Globus pallidus (tissue), 1 donor: Measurements from ENCODE around the gene CLCNKA.
"Not testable (repeated sequence)": the region's sequence is repeated elsewhere in the genome, so short reads cannot be mapped to it uniquely, and the experiment has no call there.

Source experiments
- DNase-seq: peaks from one replicate; pipeline ENCODE4 v3.0.0-alpha.2; 2015; ENCODE audit warnings: low spot score

Gene CLCNKA

DNA sequence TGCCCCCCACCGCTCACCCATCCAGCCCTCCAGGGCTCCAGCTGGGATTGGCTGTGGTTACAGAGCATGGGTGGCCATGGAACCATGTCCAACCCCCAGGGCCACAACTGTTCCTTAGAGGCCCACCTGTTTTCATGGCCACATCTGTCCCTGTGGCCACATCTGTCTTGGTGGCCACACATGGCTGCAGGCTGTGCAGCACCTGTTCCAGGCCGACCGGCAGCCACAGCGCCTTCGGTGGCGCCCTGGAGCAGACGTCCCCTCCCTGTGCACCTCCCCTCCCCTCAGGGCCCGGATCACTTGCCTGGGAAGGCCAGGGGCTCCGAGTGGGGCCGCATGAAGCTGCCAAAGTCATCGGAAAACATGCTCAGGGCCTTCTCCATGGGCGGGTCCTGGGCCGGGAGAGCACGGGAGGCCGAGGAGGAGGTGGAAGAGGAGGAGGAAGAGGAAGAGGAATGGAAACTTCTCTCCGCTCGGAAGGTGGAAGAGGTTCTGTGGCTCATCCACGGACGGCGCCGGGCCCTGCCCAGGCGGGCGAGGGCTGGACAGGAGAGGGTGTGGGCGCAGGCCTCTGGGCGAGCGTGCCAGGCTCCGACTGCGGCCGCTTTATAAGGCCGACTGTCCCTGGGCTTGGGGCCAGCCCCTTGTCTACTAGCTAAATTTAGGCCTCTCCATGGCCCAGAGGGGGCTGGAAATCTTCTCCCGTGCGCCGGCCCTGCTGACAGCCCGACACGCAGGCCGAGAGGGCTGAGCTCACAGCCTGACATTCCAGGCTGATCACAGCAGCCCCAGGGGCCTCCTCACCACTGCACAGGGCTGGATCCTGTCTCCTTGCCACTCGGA, 4.2 kb upstream of the CLCNKA start, which contains the start of gene HSPB7:
Gene HSPB7 (minus strand): TSS at position 583 of the 843 bp plus-strand sequence. CDS start 80 bp downstream, at position 503.
- DNase-seq, result no peak

- DNase-seq, result no peak
Observed at GRCh38 chr1:16018308-16018707, 3.5 kb upstream of the CLCNKA start.

GRCh38 chr1:16018749-16019643, 2.8 kb upstream of the CLCNKA start:
- no peak for DNase-seq

DNA sequence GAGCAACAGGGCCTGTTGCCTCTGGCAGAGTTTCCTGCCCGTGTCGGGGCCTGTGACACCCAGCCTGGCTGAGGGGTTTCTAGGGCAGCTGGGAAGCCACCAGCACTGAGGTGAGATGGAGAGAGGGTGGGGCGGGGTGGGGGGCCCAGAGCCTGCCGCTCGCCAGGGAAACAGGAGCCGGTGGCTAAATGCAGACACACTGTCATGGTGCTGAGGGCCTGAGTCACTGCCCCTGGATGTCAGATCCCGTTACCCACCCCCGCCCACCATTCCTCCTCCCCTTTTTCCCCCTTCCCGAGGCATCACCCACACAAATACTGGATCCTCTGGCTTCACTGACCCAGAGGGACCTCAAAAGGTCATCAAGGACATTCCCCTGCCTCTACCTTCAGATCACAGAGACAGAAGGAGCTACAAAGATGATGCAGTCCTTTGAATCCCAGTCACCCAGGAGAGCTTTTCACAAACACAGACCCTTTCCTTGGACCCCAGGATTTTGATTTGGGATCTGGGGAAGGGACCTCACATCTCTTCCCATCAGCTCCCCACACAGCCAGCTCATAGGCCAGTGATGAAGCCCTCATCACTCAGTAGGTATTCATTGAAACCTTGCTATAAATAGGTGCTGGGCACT, 2.1 kb upstream of the CLCNKA start:
- DNase-seq, result no peak

DNA sequence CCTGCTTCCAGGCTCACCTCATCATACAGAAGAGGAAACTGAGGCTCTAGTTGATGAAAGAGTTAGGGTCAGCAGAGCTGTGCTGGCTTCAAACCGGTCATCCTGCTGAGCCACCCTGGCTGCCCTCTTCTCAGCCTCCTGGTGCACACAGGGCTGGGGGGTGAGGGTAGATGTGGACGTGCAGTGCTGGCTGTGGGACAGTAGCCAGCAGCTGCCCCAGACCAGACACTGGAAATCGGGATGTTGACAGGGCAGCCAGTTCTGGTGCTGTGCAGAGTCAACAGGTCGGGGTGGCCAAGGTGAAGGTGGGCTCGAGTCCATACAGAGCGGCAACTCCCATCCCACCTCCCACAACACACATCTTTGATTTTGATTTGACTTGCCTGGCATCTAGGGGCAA, 1.5 kb upstream of the CLCNKA start:
- no peak for DNase-seq

GRCh38 chr1:16020878-16021277, 958 bp upstream of the CLCNKA start:
- not testable (repeated sequence) for DNase-seq

DNA sequence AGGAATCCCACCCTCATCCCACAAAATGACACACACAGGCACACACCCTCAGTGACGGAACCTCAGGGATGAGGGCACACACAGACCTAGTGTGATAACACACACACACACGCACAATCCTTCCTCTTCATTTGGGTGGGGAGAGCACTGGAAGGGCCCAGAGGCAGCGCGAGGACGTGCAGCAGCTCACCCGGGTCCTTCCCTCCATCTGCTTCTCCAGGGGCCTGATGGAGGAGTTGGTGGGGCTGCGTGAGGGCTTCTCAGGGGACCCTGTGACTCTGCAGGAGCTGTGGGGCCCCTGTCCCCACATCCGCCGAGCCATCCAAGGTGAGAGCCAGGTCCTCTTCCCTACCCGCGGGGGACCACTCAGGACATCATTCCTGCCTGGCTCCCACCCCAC, 557 bp downstream of the CLCNKA start:
- DNase-seq, result no peak

DNA sequence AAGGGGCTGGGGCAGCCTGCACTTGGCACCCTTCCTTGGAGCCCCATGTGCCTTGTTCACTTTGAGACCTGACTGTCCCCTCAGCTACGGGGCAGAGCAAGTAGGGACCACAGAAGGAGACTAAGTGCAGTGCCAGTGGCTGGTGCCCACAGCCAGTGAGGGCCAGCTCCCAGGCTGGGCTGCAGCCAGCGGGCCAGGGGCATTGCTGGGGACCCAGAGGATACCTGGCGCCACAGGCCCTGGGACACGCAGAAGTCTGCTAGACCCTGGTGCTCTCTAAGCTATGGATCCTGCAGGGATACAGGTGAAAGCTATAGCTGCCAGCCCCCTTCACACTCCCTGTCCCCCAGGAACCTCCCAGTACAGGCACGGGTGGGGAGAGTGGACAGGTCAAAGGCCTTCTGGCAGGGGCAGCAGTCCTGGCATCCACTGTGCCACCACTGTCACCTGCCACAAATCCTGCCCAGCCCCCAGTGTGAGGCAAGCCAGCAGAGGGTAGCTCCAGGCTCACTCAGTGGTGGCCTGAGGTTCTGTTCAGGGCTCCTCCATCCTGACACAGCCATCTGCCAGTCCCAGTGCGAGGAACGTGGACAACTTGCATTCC, 1.3 kb downstream of the CLCNKA start:
- no peak for DNase-seq

DNA sequence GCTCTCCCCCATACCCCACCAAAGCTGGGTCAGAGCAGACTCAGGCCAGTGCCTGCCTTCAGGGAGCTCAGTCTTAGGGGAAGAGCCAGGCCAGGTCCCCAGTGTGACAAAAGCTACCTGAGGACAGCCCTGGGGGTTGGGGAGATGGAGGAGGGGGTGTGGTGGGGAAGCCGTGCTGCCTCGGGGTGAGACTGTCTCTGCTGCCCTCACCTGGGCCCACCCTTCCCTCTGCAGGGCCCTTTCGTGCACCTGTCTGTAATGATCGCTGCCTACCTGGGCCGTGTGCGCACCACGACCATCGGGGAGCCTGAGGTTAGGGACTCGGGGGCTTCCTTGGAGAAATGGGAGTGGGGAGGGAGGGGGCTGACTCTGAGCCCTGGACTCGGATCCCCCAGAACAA, 4.5 kb downstream of the CLCNKA start:
- not testable (repeated sequence) for DNase-seq

- DNase-seq, result no peak
Observed at GRCh38 chr1:16026723-16027484, 5.1 kb downstream of the CLCNKA start.

DNA sequence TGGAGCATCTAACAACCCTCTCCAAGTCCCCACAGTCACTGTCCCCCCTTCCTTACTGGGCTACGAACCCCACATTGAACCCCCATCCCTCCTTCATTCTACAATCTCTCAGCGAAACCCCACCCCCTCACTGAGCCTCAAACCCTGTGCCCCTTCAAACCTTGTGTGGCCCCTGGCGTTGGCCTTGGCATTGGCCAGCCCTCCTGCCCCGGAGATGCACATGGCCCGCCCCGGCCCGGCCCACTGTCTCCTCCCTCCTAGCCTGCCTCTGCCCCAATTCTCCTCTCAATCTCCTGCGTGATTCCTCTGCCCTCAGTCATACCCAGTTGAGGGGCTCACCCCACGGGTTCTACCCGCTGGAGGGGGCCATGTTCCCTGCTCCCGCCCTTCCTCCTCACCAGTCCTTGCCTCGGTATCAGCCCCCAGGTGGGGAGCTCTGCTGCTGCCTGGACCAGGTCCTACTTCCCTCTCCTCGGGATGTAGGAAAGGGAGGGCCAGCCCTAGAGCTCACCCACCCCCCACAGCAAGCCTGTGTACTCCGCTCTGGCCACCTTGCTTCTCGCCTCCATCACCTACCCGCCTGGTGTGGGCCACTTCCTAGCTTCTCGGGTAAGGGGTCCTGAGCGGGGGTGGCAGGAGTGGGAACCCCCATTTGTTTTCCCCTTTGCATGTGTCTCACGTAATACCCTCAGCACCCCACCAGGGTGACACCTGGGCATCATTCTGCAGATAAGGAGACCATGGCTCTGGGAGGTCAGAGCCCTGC, 6.6 kb downstream of the CLCNKA start:
- DNase-seq, result no peak

DNA sequence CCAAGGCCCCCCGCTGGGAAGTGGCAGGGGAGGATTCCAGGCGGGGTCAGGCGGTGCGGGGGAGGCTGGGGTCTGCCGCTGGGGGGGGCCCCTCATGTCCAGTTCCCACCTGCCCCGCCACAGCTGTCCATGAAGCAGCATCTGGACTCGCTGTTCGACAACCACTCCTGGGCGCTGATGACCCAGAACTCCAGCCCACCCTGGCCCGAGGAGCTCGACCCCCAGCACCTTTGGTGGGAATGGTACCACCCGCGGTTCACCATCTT, 7.1 kb downstream of the CLCNKA start:
- DNase-seq, result not testable (repeated sequence)

GRCh38 chr1:16029288-16029687, 7.5 kb downstream of the CLCNKA start:
- DNase-seq, result no peak

GRCh38 chr1:16031551-16031950, 9.7 kb downstream of the CLCNKA start:
- DNase-seq, result no peak

- peak; percentile 73 for DNase-seq
Observed at GRCh38 chr1:16032388-16033102, 10.7 kb downstream of the CLCNKA start.

- not testable (repeated sequence) for DNase-seq
Observed at GRCh38 chr1:16033103-16033632, 11.3 kb downstream of the CLCNKA start.

GRCh38 chr1:16036461-16036860, 14.6 kb downstream of the CLCNKA start:
- DNase-seq, result not testable (repeated sequence)

GRCh38 chr1:16038620-16038912, 16.7 kb downstream of the CLCNKA start:
- no peak for DNase-seq

- DNase-seq, result not testable (repeated sequence)
Observed at GRCh38 chr1:16039871-16040270, 18.0 kb downstream of the CLCNKA start.

GRCh38 chr1:16041200-16041599, 19.4 kb downstream of the CLCNKA start:
- no peak for DNase-seq
